Measurements from ENCODE around the gene RTL9.

DNA sequence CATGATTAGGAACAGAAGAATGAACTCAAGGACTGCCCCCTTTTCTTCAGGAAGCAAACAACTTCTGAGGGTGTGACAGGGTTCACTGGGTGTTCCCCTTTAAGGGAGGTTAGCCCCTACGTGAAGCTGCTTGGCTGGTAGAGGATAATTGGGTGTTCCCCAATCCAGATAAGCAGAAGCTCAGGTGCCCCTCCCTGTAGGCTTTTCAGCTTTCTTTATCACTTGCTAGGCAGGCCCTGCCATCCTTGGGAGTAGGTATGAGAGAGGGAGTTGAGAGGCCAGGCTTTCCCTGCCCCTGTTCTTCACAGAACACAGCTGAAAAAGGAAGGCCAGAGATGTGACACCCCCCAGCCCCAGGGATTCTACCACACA, 44.2 kb downstream of the RTL9 start:
- TF ChIP-seq, protein P1, sequence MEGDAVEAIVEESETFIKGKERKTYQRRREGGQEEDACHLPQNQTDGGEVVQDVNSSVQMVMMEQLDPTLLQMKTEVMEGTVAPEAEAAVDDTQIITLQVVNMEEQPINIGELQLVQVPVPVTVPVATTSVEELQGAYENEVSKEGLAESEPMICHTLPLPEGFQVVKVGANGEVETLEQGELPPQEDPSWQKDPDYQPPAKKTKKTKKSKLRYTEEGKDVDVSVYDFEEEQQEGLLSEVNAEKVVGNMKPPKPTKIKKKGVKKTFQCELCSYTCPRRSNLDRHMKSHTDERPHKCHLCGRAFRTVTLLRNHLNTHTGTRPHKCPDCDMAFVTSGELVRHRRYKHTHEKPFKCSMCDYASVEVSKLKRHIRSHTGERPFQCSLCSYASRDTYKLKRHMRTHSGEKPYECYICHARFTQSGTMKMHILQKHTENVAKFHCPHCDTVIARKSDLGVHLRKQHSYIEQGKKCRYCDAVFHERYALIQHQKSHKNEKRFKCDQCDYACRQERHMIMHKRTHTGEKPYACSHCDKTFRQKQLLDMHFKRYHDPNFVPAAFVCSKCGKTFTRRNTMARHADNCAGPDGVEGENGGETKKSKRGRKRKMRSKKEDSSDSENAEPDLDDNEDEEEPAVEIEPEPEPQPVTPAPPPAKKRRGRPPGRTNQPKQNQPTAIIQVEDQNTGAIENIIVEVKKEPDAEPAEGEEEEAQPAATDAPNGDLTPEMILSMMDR (IDR thresholded peaks at IDR 0.05): no peak
- TF ChIP-seq POLR2A (IDR thresholded peaks at IDR 0.05): no peak

Data from Peyer's patch (tissue), 4 donors.